Pancreas (tissue), 10 donors: Measurements from ENCODE around the gene IGSF21. TPM values are rescaled to one million over a fixed set of nuclear protein-coding genes. Genes with fewer than 3 reads are reported as not detected.

Experiments
- ATAC-seq, 4 donors: fragments of 200-7000 bp; cut with Tn5 transposase; one replicate each; pipeline versions ENCODE4 v1.8.0 to v1.9.1; 2020; ENCODE audit warnings: mild to moderate bottlenecking in 4 of 4, moderate library complexity in 4 of 4
- DNase-seq, 6 donors: peaks; one replicate each; pipeline ENCODE4 v3.0.0-alpha.2; 2020
- FAIRE-seq: peaks from 2 replicates; lab custom pipeline; 2012; peaks lifted over from hg19 to GRCh38; lab: Jason Lieb, UNC
- H3K27ac ChIP-seq, 4 donors: fragments of 200-600 bp; sonication (generic); 1 replicate in 3 of 4; 2 replicates in 1 of 4; pipeline versions ENCODE4 v1.5.0 to v1.8.0; 2020
- H3K27me3 ChIP-seq, 4 donors: fragments of 200-600 bp; one replicate each; pipeline ENCODE4 v1.8.0; 2021
- H3K36me3 ChIP-seq, 3 donors: fragments of 200-600 bp; sonication (generic) in 1 of 3; one replicate each; pipeline versions ENCODE4 v1.5.0 to v1.8.0; 2020 to 2021
- H3K4me1 ChIP-seq, 3 donors: fragments of 200-600 bp; one replicate each; pipeline ENCODE4 v1.8.0; 2021
- H3K4me3 ChIP-seq, 4 donors: fragments of 200-600 bp; sonication (generic) in 2 of 4; one replicate each; pipeline versions ENCODE4 v1.5.0 to v1.8.0; 2020 to 2021
- H3K9me3 ChIP-seq, 4 donors: fragments of 200-600 bp; one replicate each; pipeline ENCODE4 v1.8.0; 2021
- WGBS, 2 donors: extraction: QIAGEN DNeasy Blood & Tissue Kit; methylation state at CpG; one replicate each; pipeline ENCODE4 v1.1.7; 2013; 5-methylcytosine and 5-hydroxymethylcytosine counted together
- intact Hi-C, 3 donors: fragments of 100-400 bp; cut with DNase I; formaldehyde crosslinking; loops; one replicate each; pipeline versions ENCODE4 v1.11.1 to v1.14.2; 2022
- polyA plus RNA-seq, 2 donors: library from polyadenylated mRNA; stranded (reverse); fragments of 200-250 nt; gene quantifications; one replicate each; pipeline ENCODE4 v1.2.3, GENCODE V29; 2013
- total RNA-seq, 6 donors: library from RNA; stranded (reverse); fragmentation: NEBNext Ultra II Directional in 4 of 6; extraction: Animal tissue kit (Norgen Biotek cat#: 25700) in 4 of 6; gene quantifications; one replicate each; pipeline versions ENCODE4 v1.2.1 to v1.2.4, GENCODE V29; 2021 to 2023
- TF ChIP-seq, protein P1 (sequence below), 4 donors: fragments of 200-600 bp; sonication (generic) in 3 of 4; IDR thresholded peaks; one replicate each; pipeline versions ENCODE4 v1.5.0 to v1.8.0; 2021; ENCODE audit warnings: antibody characterized with exemption in 4 of 4
- donor health status: healthy with polysubstance abuse.
- donor health status: DM: no; HTN: no; CAD: no; lungs with moderate emphysema.
- donor health status: DM: no; HTN: no; CAD: no.
- donor health status: control.
- donor health status: control.
- donor health status: Bipolar disorder and iron deficiency.
- donor health status: DM: yes; HTN: yes; CAD: no.
- donor health status: DM: no; HTN: no; CAD: no.
- donor health status: DM: no; HTN: no; CAD: no.
- donor health status: DM: yes; HTN: yes; CAD: no.

IGSF21 gene
- total and polyA plus RNA-seq, 8 donors, result 0.28 to 1.3 (median 0.92) TPM; not detected in 1

DNA sequence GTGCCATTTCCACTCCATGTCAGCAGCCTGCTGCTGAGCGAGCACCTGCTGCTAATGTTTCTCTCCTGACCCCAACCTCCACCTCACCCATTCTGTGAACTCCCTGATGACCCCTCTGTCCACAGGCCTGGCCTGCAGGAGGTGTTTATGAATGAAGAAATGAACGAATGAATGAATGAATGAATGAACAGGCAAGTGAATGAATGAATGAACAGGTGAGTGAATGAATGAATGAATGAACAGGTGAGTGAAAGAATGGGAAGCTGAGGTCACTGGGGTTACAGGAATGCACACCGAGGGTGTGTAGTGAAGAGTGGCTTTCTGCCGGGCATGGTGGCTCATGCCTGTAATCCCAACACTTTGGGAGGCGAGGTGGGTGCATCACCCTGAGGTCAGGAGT, 173.4 kb downstream of the IGSF21 start:
- Histone ChIP-seq H3K27ac (no peak overlapping the region), H3K4me3 (no peak overlapping the region), H3K36me3 (no peaks in the 10 kb centered on the region), H3K27me3 (peaks cover 0 to 3% (median under 1%) of the 10 kb centered on the region in 4 donors), H3K9me3 (no peaks in the 10 kb centered on the region), H3K4me1 (no peaks in the 10 kb centered on the region)
- TF ChIP-seq, protein P1, sequence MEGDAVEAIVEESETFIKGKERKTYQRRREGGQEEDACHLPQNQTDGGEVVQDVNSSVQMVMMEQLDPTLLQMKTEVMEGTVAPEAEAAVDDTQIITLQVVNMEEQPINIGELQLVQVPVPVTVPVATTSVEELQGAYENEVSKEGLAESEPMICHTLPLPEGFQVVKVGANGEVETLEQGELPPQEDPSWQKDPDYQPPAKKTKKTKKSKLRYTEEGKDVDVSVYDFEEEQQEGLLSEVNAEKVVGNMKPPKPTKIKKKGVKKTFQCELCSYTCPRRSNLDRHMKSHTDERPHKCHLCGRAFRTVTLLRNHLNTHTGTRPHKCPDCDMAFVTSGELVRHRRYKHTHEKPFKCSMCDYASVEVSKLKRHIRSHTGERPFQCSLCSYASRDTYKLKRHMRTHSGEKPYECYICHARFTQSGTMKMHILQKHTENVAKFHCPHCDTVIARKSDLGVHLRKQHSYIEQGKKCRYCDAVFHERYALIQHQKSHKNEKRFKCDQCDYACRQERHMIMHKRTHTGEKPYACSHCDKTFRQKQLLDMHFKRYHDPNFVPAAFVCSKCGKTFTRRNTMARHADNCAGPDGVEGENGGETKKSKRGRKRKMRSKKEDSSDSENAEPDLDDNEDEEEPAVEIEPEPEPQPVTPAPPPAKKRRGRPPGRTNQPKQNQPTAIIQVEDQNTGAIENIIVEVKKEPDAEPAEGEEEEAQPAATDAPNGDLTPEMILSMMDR (IDR thresholded peaks at IDR 0.05), result no peak
- no peak for DNase-seq
- 56 to 68% methylated on average over 5 of the region's 5 CpGs for WGBS, 2 donors
- intact Hi-C loops, result no loop called here
- ATAC-seq, result no peak
- no peak for FAIRE-seq

DNA sequence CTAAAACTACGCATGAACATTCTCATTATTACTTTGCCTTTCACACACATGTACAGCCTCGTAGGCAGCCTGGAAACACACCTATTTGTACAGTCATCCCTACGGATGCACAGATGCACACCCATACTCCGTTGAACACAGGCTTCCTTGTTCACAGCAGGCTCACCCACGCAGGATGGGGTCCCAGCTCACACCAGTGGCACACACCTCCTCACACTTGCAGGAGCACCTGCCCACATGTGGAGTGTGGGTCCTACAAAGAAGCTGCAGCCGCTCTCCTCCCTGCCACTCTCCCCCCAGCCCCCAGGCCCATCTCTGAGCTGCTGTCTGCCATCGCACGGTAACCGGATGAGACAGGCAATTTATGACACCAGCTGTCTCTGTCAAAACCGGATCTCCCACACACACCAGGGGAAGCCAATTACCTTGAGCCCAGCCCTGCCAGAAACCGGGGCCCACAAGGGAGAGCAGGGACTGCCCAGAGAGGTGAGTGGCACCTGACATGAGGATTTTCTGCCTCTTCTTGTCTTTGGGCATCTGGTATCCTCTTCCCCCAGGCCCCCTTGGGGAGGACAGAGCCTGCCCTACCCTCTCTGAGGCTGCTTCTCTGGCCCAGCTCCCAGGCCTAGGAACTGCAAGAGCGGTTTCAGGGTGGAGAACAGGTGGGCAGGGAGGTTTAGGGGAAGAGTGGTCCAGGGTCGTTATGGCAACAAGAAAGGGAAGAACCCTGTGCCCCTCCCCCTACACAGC, 175.4 kb downstream of the IGSF21 start:
- no peak overlapping the region for H3K27ac ChIP-seq
- peak in 1 of 4 donors; percentile 13 for ATAC-seq
- no peaks in the 10 kb centered on the region for H3K9me3 ChIP-seq
- H3K27me3 ChIP-seq, result peaks cover 0 to 8% (median 2%) of the 10 kb centered on the region in 4 donors
- no peaks in the 10 kb centered on the region for H3K4me1 ChIP-seq
- no peak for FAIRE-seq
- H3K36me3 ChIP-seq, result no peaks in the 10 kb centered on the region
- H3K4me3 ChIP-seq, result no peak overlapping the region
- no peak for DNase-seq
- intact Hi-C loops, result no loop called here
- 43 to 48% methylated on average over 13 of the region's 13 CpGs for WGBS, 2 donors
- TF ChIP-seq, protein P1 (IDR thresholded peaks at IDR 0.05), result no peak

DNA sequence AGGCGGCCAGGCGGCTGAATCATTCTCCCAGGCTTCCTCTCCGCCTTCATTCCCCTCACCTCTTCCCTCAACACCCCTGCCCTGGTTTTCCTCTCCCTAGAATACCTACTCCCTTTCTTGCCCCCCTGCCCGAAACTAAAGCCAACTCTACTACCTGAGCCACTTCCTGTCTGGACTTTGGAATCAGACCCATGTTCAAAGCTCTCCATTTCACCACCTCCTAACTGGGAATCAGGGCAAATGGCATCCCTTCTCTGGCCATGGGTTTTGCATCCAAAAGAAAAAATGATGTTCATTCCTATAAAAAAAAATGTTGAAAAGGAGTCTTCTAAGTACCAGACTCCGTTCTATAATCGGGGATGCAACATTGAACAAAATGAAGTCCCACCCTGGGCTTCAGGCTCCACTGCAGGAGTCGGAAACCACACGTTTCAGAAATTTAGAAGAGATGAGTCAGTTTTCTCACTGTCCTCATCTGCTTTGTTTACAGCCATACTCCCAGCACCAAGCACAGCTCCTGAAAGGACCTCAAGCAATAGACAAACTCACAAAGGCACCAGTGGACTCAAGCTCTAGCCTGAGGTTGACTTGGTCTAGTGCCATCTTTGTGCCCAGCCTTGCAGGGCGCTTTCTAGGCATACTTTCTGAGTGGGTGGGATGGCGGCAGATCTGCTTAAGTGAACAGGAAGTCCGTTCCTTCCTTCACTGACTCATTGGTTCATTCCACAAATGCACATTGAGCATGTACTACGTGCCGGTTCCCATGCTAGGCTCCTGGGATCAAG, 176.2 kb downstream of the IGSF21 start:
- DNase-seq (no peak), FAIRE-seq (no peak), ATAC-seq (no peak)
- intact Hi-C loops, result no loop called here
- TF ChIP-seq, protein P1 (IDR thresholded peaks at IDR 0.05), result no peak
- Histone ChIP-seq H3K4me1 (no peaks in the 10 kb centered on the region), H3K27ac (no peak overlapping the region), H3K9me3 (no peaks in the 10 kb centered on the region), H3K4me3 (no peak overlapping the region), H3K36me3 (no peaks in the 10 kb centered on the region), H3K27me3 (peaks cover 0 to 8% (median 2%) of the 10 kb centered on the region in 4 donors)
- whole genome bisulfite sequencing, 2 donors, result 56 to 62% methylated on average over 13 of the region's 13 CpGs

- Histone ChIP-seq H3K36me3 (no peaks in the 10 kb centered on the region), H3K4me3 (no peak overlapping the region), H3K27ac (no peak overlapping the region), H3K9me3 (no peaks in the 10 kb centered on the region), H3K4me1 (no peaks in the 10 kb centered on the region), H3K27me3 (peaks cover 0 to 8% (median 2%) of the 10 kb centered on the region in 4 donors)
- ATAC-seq, result no peak
- no peak for FAIRE-seq
- DNase-seq, result no peak
- 21 to 22% methylated on average over 11 of the region's 11 CpGs for WGBS, 2 donors
- TF ChIP-seq, protein P1 (IDR thresholded peaks at IDR 0.05), result no peak
- intact Hi-C loops, result no loop called here
Measured at GRCh38 chr1:18284805-18285537, 177.4 kb downstream of the IGSF21 start.
